Middle frontal gyrus (tissue), 1 donor: ENCODE measurements around the gene KRT33A.
"Not testable (repeated sequence)": the region's sequence is repeated elsewhere in the genome, so short reads cannot be mapped to it uniquely, and the experiment has no call there.

Experiments used
- DNase-seq: peaks from one replicate; pipeline ENCODE4 v3.0.0-alpha.2; 2015; ENCODE audit warnings: low spot score; ENCODE audit errors: extremely low spot score

Gene KRT33A

DNA sequence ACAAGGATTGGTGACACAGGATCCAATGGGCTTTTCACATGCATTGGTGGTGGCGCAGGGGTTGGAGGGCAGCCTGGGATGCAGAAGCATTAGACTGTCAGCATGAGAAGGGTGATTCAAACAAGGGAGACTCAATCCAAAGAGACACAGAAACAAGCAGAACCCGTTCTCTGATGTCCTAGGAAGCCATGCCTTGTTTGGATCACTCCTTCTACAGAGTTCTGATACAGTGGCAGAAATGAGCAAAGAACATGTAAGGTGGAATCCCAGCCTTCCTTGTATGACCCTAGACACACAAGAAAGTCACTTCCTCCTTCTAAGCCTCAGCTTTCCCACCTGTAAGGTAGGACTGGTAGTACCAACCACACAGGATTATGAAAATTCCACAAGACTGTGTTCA, 13.3 kb upstream of the KRT33A start:
- DNase-seq = no peak

DNA sequence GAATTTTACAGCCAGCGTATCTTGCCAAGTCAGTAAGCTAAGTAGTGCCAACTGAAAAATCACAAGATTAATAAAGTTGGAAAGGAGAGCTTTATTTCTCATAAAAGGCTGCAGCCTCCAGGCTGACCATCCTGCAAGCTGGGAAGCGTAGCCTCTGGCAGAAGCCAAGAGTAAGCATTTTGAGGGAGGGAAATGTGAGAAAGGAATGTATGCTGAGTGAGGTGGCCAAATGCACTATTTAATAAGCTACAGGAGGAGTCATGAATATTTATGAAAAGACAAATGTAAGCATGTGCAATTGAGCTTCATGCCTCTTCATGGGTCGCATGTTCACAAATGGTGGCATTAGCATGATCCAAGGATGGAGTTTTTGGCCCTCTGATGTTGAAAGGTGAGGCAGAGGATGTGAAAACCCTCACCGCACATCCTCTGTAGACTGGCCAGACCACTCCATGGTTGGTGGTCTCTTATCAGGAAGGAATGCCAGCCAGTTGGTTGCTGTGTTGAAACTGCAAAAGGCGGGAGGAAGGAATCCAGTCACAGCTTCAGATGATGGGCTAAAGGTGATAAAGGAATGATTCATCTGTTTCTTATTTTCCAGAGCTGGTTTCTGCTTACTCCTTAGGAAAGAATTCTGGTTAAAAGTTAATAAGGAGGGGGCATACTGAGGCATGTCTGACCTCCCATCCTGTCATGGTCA, 9.8 kb upstream of the KRT33A start:
- no peak for DNase-seq

DNA sequence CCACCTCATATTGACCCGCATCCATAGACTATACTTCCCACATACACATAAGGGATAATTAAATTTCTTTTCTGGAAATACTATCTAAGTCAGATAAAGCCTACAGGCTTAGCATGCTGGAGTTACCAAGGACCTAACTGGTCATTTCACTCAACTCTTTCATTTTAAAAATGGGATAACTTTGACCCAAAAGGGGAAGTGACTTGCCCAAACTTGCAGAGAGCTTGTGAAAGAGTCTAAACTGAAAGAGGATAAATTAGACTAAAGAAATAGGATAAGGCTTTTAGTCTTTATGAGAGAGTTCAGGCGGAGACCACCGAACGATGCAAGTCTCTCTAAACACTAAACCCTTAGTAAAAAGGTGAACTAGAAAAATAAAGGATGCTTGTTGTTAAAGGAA, 3.9 kb upstream of the KRT33A start:
- DNase-seq = no peak

DNA sequence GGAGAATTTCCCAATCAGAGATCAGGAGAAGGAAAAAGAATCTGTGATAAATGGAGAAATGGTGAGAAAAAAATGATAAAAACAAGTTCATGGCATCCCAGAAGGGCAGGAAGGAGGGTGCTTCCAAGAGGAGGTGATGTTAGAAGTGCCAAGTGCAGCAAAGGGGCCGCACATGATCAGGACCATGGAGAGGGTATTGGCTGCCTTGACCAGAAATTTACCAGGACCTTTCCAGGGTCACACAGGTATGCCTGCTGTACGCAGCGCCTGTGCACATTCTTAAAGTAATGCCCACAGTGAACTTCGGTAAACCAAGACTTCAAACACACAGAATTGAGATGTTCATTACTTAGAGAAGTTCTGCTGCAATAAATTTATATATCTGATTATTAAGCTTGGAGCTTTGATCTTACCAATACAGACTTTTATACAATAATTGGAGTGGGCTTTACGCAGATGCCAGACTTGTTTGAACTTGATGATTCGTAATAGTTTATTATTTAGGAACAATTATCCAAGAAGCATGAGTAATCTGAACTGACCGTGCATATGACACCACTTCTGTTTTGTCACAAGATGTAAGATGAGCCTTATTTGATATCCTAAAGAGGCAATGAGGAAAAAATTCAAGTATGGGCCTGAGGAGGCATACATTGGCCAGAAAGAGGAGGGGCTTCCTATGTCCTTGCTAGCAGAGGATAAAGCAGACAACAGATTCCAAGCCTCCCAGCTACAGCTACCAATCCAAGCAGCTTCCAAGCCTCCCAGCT, 2.2 kb upstream of the KRT33A start:
- no peak for DNase-seq

DNA sequence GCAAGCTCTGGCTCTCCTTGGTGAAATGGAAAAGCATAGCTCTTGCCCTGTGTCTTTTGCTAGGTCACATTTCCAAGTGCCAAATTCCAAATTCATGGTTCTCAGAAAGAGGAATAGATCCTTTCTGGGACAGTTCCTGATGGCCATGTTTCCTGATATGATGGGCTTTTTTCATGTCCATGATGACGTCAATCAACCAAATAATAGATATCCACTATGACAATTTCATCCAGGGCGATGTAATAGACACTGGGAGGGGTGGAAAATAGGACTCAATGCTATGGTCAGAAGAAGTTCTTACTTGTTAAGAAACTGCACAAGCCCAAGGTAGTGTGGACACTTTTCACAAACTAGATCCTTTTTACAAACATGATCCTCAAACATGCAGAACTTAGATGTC, 549 bp upstream of the KRT33A start:
- DNase-seq = no peak

DNA sequence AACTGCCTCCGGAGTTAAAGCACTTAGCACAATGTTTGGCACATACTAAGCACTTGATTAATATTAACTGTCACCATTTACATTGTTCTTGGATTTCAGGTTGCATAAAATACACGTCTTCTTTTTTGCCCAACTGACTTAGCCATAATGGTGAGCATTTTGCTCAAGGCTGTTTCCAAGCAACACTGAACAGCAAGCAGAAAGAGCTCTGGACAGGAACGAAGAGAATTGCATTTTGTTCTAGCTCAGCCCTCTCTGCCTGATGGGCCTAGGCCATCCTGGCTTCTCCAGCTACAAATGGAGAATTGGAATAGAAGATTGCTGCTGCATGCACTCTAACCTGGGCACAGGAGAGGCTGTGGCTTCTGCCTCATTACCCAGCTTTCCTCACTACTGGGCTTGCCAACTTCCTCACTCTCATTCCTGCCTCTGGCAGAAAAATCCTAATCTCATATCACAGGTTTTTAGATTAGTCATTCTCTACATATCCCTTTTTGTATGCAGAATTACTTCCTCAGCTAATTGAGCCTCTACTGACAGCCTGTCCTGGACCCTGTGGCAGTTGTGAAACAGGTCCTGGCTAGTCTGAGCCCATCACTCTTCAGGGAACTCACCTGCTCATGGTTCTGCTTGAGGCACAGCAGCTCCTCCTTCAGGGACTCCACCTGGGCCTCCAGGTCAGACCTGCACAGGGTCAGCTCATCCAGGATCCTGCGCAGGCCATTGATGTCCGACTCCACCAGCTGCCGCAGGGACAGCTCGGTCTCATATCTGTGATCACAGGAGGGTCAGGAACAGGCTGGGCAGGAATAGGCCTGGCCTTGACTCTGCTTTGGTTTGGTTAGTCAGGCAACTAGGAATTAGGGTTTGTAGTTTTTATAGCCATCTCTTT, 2.5 kb downstream of the KRT33A start:
- no peak for DNase-seq

DNA sequence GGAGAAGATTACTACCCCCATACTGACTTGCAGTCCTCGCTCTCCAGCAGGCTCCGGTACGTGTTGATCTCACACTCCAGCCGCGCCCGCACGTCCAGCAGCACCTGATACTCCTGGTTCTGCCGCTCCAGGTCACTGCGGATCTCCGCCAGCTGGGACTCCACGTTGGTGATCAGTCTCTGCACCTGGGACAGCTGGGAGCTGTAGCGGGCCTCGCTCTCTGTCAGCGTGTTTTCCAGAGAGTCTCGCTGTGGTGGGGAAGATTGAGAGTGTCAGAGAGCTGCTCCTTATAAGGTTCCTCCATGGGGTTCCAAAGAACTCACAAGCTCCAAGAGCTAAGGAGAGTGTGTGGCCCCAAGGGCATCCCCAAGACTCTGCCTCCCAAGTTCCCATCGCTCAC, 4.2 kb downstream of the KRT33A start:
- not testable (repeated sequence) for DNase-seq

DNA sequence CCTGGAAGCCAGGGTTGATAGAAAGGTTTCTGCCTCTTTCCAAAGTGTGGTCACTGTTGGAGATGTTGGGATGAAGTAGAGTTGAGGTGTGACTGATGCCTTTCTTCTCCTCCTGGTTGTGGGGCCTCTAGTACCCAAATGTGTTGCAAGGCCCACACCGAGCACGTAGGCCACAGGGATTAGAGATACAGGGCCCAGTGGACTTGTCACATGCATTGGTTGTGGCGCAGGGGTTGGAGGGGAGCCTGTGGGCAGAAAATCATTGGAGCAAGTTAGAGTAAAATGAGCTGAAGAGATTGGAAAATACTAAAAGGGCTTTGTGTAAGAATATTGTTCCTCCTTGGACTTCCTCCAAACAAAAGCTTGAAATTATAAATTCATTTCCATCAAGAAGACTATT, 4.6 kb downstream of the KRT33A start:
- DNase-seq = no peak

DNA sequence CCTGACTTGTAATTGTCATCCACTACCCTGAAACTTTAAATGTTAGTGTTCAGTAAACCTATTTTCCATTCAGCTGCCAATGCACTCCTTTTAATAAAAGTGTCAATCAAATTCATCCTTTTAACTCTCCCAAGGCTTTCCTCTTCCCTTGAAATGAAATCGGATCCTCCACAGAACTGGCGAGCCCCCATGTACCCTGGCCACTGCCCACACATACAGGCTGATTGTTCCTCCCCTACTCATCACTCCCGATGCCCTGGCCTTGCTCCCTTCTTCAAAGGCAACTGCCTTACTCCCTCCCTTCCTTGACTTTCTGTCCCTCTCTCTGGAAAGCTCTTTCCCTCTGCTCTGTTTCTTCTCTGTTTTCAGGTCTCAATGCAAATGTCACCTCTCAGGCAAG, 7.6 kb downstream of the KRT33A start:
- DNase-seq = no peak

DNA sequence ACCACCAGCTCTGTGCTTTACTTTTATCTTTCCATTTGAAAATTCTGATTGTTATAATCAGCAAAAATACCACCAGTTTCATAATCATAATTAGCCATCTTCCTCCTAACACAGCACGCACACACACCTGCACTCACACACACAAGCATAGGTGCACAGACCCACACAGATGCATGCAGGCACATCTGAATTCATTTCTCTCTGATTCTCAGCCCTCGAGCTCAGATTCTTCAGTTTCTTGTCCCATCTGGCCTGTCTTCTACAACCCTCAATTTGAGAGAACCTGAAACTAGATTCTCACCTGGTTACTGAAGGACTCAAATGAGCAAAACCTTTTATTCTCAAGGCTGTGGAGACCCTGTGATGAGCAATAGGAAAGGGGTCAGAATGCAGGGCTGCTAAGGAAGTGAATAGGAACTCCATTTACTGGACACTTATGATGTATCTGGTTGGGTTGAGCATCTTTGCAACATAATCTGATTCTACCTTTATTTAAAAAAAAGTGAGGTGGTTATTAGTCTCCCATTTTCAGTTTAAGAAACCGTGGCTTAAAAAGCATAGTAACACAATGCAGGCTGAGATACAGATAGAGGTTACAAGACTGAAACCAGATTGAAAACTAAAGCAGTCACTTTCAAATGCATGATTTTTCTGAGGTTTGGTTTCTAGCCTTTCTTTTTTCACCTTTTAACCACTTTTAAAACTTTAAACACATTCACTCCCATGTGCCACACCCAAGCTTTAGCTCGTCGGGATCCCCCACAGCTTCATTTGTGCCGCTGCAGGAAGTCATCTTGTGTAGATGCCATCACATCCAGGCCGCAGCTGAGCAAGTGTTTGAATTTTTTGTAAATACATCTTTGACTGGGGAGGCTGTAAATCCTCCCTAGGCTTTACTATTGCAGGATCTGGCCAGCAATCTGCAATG, 9.4 kb downstream of the KRT33A start:
- no peak for DNase-seq

DNA sequence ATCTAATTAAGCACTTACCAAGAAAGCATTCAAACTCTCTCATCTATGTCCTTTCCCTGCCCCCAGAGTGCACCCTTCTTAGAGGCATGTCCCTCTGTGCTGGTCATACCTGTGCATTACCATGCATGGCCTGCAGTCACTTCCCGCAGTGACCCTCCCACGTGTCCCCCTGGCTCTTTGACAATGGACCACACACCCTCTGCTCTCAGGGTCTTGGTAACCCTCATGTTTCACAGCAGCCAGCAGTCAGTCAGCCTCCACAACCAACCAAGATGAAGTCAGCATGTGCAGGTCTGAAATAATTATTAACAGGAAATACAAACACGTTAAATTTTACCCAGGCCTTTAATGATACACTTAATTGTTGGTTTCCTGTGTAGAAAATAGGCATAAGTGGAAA, 10.1 kb downstream of the KRT33A start:
- DNase-seq = no peak

DNA sequence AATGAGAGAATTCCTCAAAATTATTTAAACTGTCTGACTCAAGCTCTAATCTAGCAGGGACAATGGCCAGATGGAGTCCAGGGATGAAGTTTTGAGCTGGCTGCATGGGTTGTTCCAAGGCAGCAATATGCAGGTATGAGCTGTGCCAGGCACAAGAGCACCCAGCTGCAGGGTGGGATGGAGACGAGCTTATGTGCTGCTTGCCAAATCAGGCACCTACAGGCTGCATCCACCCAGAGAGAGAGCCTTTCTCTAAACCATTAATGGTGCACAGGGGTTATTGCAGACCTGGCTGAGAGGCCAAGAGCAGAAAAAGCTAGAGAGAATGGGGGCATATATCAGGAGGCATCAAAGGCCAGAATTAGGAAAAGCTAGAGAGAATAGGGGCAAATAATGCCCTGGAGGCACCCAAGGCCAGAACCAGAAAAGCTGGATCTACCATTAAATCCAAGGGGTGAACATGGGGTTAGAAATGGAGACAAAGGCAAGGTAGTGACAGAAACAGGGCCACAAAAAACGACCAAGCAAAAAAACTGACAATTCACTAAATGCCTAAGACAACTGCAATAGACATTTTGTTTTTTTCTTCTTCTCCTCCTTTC, 11.0 kb downstream of the KRT33A start:
- no peak for DNase-seq

DNA sequence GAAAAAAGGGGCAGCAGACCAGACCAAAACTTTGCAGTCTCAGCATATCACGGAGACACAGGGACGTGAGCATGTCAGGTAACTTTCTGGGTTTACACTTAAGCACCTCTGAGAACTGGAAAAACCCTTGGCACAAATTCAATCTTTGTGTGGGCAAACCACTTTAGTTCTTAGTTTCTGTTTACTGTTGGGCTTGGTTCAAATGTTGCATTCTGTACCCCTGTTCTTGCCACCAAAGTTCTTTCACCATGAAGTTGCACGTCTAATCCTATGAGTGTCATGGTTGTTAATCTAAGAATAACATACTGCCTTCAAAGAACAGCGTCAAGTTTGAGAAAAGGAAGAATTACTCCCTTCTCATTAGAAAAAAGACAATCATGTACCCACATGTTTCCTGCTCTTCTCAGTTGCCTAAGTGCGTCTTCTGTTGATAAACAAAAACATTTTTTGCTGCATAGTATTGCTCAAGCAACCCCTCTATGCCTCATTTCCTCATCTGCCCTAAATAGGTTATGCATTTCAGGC, 11.6 kb downstream of the KRT33A start:
- no peak for DNase-seq

DNA sequence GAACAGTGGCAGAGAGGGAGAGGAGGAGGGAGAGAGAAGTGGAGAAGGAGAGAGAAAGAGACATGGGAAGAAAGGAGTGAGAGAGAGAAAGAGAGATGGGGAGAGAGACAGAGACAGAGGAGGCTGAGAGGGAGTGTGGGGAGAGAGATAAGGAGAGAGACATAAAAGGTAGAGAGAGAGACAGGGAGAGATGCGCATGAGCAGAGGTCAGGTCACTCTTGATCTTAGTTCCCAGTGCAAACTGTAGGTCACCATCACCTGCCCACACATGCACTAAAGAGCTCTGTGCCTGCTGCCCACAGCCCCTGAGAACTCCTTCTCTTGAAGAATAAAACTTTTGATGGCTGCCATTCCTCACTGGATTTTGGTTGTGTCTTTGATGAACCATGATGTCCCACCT, 14.9 kb downstream of the KRT33A start:
- DNase-seq = no peak

DNA sequence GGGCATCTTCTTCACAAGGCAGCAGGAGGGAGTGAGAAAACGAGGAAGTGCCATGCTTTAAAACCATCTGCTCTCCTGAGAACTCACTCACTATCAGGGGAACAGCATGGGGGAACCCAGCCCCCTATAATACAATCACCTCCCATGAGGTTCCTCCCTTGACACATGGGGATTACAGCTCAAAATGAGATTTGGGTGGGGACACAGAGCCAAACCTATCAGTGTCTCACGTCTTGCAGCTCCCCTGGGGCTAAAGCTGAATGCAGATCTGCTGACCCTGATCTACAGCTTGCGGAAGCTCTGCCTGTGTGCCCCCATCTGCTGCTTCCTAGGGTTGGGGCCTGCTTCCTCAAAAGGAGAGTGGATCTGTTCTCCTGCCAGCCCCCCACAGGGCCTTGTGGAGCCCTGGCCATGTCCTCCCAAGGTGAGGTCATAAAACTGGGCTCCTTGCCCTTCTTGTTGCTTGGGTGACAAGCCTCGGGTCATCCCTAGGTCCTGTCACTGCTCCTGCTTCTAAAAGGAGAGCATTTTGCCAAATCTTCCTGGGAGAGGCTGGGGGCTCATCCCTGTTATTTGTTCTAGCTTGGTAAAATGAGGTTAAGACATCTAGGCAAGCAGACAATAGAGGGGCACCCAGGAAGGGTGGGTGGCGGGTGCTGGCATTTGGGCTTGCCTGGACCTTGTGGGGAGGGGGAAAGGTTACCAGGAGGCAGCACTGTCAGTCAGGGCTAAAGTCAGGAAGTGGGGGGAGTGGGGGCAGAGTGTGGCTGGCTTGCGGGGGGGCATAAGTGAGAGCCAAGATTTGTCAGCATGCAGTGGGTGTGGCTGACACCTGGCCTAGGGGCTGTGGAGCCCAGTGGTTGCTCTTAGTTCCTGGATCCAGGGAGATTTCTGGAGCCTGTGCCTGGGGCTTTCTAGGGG, 16.0 kb downstream of the KRT33A start:
- no peak for DNase-seq

DNA sequence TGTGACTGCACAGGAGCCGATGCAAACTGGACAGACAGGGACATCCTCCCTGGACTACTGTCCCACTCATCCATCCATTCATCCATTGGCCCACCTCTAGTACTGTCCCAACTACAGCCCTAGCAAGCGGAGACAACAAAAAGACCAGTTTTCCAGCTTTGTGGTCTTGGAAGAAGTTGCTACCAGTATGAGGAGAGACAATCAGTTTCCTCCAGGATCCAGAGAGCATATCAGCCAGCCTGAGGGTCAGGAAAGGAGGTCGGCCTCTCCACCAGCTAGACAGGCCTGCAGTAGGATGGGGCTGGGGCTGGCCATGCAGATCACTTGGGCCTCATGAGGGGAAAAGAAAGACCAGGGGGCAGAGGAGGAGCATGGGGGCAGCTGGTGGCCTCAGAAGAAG, 16.8 kb downstream of the KRT33A start:
- no peak for DNase-seq

DNA sequence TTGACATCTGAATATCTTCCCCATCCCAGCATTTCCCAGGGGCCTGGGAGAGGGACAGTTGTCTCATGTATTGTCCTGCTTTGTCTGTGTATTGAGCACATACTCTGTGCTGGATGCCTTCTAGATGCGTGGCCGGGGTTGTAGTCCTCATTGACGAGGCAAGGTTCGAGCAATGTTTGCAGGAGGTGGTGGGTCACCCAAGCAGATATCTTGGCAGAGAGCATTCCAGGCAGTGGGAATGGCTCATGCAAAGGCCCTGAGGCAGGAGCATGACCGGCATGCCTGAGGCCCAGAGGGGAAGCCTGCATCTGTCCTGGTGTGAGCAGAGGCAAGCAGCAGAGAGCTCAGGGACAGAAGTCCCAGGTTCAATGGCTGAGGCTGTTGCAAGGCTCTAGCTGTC, 17.5 kb downstream of the KRT33A start:
- no peak for DNase-seq

DNA sequence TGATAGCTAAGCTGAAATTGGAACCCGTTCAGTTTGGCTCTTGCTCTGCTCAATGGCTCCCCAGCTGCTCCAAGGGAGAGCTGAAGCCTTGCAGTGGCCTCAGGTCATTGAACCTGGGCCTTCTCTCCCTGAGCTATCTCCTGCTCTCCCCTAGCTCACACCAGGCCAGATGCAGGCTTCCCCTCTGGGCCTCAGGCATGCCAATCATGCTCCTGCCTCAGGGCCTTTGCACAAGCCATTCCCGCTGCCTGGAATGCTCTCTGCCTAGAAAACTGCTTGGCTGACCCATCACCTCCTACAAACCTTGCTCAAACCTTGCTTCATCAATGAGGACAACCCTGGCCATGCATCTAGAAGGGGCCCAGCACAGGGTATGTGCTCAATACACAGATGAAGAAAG, 18.4 kb downstream of the KRT33A start:
- DNase-seq = no peak

DNA sequence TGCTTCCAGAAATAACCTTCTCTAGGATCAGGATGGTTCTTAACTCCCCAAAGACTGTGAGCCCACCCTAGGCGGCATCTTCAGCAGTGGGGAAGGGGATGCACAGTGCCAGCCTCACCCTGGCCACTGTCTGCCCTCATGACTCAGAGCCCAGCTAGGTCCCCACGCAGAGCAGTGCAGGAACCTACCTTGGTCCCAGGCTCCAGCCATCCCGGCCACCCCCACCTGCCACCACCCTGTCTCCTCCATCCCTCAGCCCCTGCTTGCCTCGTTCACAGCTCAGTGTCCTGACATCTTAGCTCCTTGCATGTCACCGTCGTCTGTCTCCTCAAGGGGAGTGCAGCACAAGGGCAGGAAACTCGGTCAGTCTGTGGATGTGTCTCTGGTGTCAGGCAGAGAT, 19.0 kb downstream of the KRT33A start:
- DNase-seq = no peak
